BLaER1 treated with 17β-estradiol and CSF1 and Interleukin-3, amounts not matched to agents 10 nM and 100 nM (cell line): ENCODE results near the gene TMC2.
A peak's percentile ranks its signal among the peaks of the same experiment; 100 is the strongest.
"Not testable (repeated sequence)": the region's sequence is repeated elsewhere in the genome, so short reads cannot be mapped to it uniquely, and the experiment has no call there.

Experiments
- H3K27ac ChIP-seq, 11 experiments: shearing (Covaris generic); formaldehyde crosslinking; 2 replicates each; pipeline ENCODE4 v1.8.1; 2022
- H3K27me3 ChIP-seq, 11 experiments: shearing (Covaris generic); formaldehyde crosslinking; 2 replicates each; pipeline ENCODE4 v1.8.1; 2022
- H3K36me3 ChIP-seq, 11 experiments: shearing (Covaris generic); formaldehyde crosslinking; 2 replicates each; pipeline ENCODE4 v1.8.1; 2022
- H3K4me1 ChIP-seq, 10 experiments: shearing (Covaris generic); formaldehyde crosslinking; 2 replicates each; pipeline ENCODE4 v1.8.1; 2022
- H3K4me2 ChIP-seq, 11 experiments: shearing (Covaris generic); formaldehyde crosslinking; 2 replicates each; pipeline ENCODE4 v1.8.1; 2022
- H3K4me3 ChIP-seq, 10 experiments: shearing (Covaris generic); formaldehyde crosslinking; 2 replicates each; pipeline ENCODE4 v1.8.1; 2022
- H3K9ac ChIP-seq, 11 experiments: shearing (Covaris generic); formaldehyde crosslinking; 2 replicates each; pipeline ENCODE4 v1.8.1; 2022
- H3K9me3 ChIP-seq, 11 experiments: shearing (Covaris generic); formaldehyde crosslinking; replicated peaks in 1 of 11; 2 replicates each; pipeline ENCODE4 v1.8.1; 2022
- H4K20me1 ChIP-seq, 11 experiments: shearing (Covaris generic); formaldehyde crosslinking; 2 replicates each; pipeline ENCODE4 v1.8.1; 2022
- Cebpa-rat ChIP-seq, 11 experiments: shearing (Covaris generic); IDR thresholded peaks; 2 replicates each; pipeline ENCODE4 v1.8.1; 2022

TMC2 gene

GRCh38 chr20:2659547-2659946, 123.2 kb downstream of the TMC2 start:
- Histone ChIP-seq H4K20me1 (peaks cover 24 to 85% (median 63%) of the 10 kb centered on the region in 11 experiments; a peak in 21 of 22 replicates), H3K4me3 (no peak overlapping the region), H3K27me3 (no peaks in the 10 kb centered on the region), H3K27ac (no peak overlapping the region), H3K4me2 (no peak overlapping the region), H3K4me1 (peaks cover 30 to 85% (median 65%) of the 10 kb centered on the region in 10 experiments), H3K9me3 (no peaks in the 10 kb centered on the region), H3K36me3 (peaks cover 78 to 87% (median 84%) of the 10 kb centered on the region in 11 experiments), H3K9ac (no peak overlapping the region)
- no peak for TF ChIP-seq Cebpa-rat (IDR thresholded peaks at IDR 0.05)

GRCh38 chr20:2663364-2663886, 127.1 kb downstream of the TMC2 start:
- Histone ChIP-seq H3K9me3 (no peaks in the 10 kb centered on the region), H3K4me2 (peak overlapping the region; percentile 84 to 99 (median 98)), H4K20me1 (peaks cover 3 to 46% (median 24%) of the 10 kb centered on the region in 11 experiments; a peak in 21 of 22 replicates), H3K27ac (peak overlapping the region; percentile 86 to 99 (median 94); a peak in 21 of 22 replicates), H3K9ac (peak overlapping the region; percentile 85 to 95 (median 92)), H3K36me3 (peaks cover 40 to 48% (median 45%) of the 10 kb centered on the region in 11 experiments), H3K4me1 (peaks cover 18 to 53% (median 30%) of the 10 kb centered on the region in 10 experiments), H3K4me3 (peak overlapping the region; percentile 85 to 99 (median 92)), H3K27me3 (no peaks in the 10 kb centered on the region)
- TF ChIP-seq Cebpa-rat (IDR thresholded peaks at IDR 0.05) = no peak

- Histone ChIP-seq H4K20me1 (peaks cover 0 to 40% (median 18%) of the 10 kb centered on the region in 11 experiments; a peak in 18 of 22 replicates), H3K4me1 (peaks cover 18 to 46% (median 26%) of the 10 kb centered on the region in 10 experiments), H3K9ac (peak within 1 kb of the TSS; percentile 85 to 95 (median 92)), H3K27me3 (no peaks in the 10 kb centered on the region), H3K4me2 (peak within 1 kb of the TSS; percentile 84 to 99 (median 98)), H3K36me3 (peaks cover 33 to 41% (median 39%) of the 10 kb centered on the region in 11 experiments), H3K4me3 (peak within 1 kb of the TSS; percentile 85 to 99 (median 92)), H3K27ac (peak within 1 kb of the TSS; percentile 86 to 99 (median 94)), H3K9me3 (no peaks in the 10 kb centered on the region)
- TF ChIP-seq Cebpa-rat (IDR thresholded peaks at IDR 0.05) = peak in 1 of 11 experiments; percentile 32; a peak in 1 of 22 replicates
Observed at GRCh38 chr20:2663887-2664719, 127.7 kb downstream of the TMC2 start, which contains the start of gene IDH3B. IDH3B (minus strand) TSS chr20:2664216; CDS start chr20:2664188, 28 bp downstream.

GRCh38 chr20:2671977-2672376, 135.6 kb downstream of the TMC2 start:
- TF ChIP-seq Cebpa-rat (IDR thresholded peaks at IDR 0.05) = no peak
- Histone ChIP-seq H3K9ac (no peak overlapping the region), H3K4me3 (no peak overlapping the region), H3K36me3 (no peaks in the 10 kb centered on the region), H3K4me2 (no peak overlapping the region), H3K27me3 (no peaks in the 10 kb centered on the region), H3K9me3 (no peaks in the 10 kb centered on the region), H3K4me1 (no peaks in the 10 kb centered on the region), H4K20me1 (no peaks in the 10 kb centered on the region), H3K27ac (no peak overlapping the region)

GRCh38 chr20:2672446-2672845, 136.1 kb downstream of the TMC2 start:
- Histone ChIP-seq H3K9ac (no peak overlapping the region), H3K4me3 (no peak overlapping the region), H3K4me2 (no peak overlapping the region), H3K27ac (no peak overlapping the region), H3K36me3 (no peaks in the 10 kb centered on the region), H3K4me1 (no peaks in the 10 kb centered on the region), H3K27me3 (no peaks in the 10 kb centered on the region), H4K20me1 (no peaks in the 10 kb centered on the region), H3K9me3 (no peaks in the 10 kb centered on the region)
- no peak for TF ChIP-seq Cebpa-rat (IDR thresholded peaks at IDR 0.05)

GRCh38 chr20:2673453-2673852, 137.1 kb downstream of the TMC2 start:
- Histone ChIP-seq H3K36me3 (no peaks in the 10 kb centered on the region), H3K4me3 (no peak overlapping the region), H3K27me3 (no peaks in the 10 kb centered on the region), H3K9ac (no peak overlapping the region), H4K20me1 (no peaks in the 10 kb centered on the region), H3K27ac (no peak overlapping the region), H3K4me1 (no peaks in the 10 kb centered on the region), H3K9me3 (no peaks in the 10 kb centered on the region), H3K4me2 (no peak overlapping the region)
- TF ChIP-seq Cebpa-rat (IDR thresholded peaks at IDR 0.05) = no peak

- H3K36me3 ChIP-seq = no peaks in the 10 kb centered on the region
- no peak overlapping the region for H3K9ac ChIP-seq
- no peak overlapping the region for H3K4me2 ChIP-seq
- no peaks in the 10 kb centered on the region for H3K27me3 ChIP-seq
- no peak overlapping the region for H3K27ac ChIP-seq
- no peaks in the 10 kb centered on the region for H4K20me1 ChIP-seq
- TF ChIP-seq Cebpa-rat (IDR thresholded peaks at IDR 0.05) = no peak
- no peak overlapping the region for H3K4me3 ChIP-seq
- peaks cover 0 to 12% (median 0%) of the 10 kb centered on the region in 11 experiments; a peak in 5 of 22 replicates for H3K9me3 ChIP-seq
- H3K4me1 ChIP-seq = peaks cover 0 to 5% (median 3%) of the 10 kb centered on the region in 10 experiments; a peak in 18 of 20 replicates
Observed at GRCh38 chr20:2680046-2680445, 143.7 kb downstream of the TMC2 start.

GRCh38 chr20:2682040-2682439, 145.7 kb downstream of the TMC2 start:
- not testable (repeated sequence) for H3K36me3 ChIP-seq, H3K9ac ChIP-seq, H3K4me1 ChIP-seq, H3K27ac ChIP-seq, H3K4me2 ChIP-seq, H4K20me1 ChIP-seq, H3K4me3 ChIP-seq, H3K27me3 ChIP-seq
- peaks cover 0 to 12% (median 0%) of the 10 kb centered on the region in 11 experiments; a peak in 5 of 22 replicates for H3K9me3 ChIP-seq

- H3K27me3 ChIP-seq, H3K4me3 ChIP-seq, H3K36me3 ChIP-seq, H3K9ac ChIP-seq, H4K20me1 ChIP-seq: not testable (repeated sequence)
- Histone ChIP-seq H3K27ac (peak overlapping the region in 7 of 11 experiments; percentile 22 to 49 (median 32); a peak in 6 of 22 replicates), H3K4me1 (peaks cover 14 to 23% (median 21%) of the 10 kb centered on the region in 10 experiments), H3K9me3 (peaks cover 0 to 12% (median 0%) of the 10 kb centered on the region in 11 experiments; a peak in 5 of 22 replicates), H3K4me2 (peak overlapping the region in 10 of 11 experiments; percentile 34 to 72 (median 65); a peak in 19 of 22 replicates)
- peak in 5 of 11 experiments; percentile 26 to 69 (median 52); a peak in 4 of 22 replicates for TF ChIP-seq Cebpa-rat (IDR thresholded peaks at IDR 0.05)
Observed at GRCh38 chr20:2684817-2685216, 148.4 kb downstream of the TMC2 start.
